Breast epithelium (tissue), 3 donors: ENCODE measurements around the gene C19orf38.

Source experiments
- POLR2A ChIP-seq: fragments of 450-650 bp; IDR thresholded peaks from one replicate; pipeline ENCODE4 v1.6.1; 2016; ENCODE audit warnings: antibody characterized with exemption, mild to moderate bottlenecking, moderate library complexity
- POLR2AphosphoS5 ChIP-seq, 3 donors: sonication (generic); formaldehyde crosslinking; IDR thresholded peaks; one replicate each; pipeline ENCODE4 v1.6.1; 2017; ENCODE audit warnings: antibody characterized with exemption in 3 of 3
- TF ChIP-seq, protein P1 (sequence below), 3 donors: fragments of 450-650 bp; IDR thresholded peaks; one replicate each; pipeline ENCODE4 v1.5.1; 2016 to 2017; ENCODE audit warnings: antibody characterized with exemption in 3 of 3, mild to moderate bottlenecking in 3 of 3, moderate library complexity in 3 of 3

DNA sequence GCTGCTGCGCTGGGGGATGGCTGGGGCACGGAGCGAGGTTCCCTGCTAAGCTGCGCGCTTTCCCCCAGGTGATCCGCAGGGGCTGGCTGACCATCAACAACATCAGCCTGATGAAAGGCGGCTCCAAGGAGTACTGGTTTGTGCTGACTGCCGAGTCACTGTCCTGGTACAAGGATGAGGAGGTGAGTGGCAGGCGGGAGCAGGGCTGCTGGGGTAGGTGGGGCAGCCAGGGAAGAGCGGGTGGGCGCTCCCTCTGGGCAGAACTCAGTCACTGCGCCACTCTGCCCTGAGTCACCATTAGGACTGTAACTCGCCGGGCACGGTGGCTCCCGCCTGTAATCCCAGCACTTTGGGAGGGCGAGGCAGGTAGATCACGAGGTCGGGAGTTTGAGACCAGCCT, 36.0 kb upstream of the C19orf38 start:
- TF ChIP-seq POLR2A (no peak), POLR2AphosphoS5 (IDR thresholded peaks at IDR 0.05) (no peak)
- TF ChIP-seq, protein P1, sequence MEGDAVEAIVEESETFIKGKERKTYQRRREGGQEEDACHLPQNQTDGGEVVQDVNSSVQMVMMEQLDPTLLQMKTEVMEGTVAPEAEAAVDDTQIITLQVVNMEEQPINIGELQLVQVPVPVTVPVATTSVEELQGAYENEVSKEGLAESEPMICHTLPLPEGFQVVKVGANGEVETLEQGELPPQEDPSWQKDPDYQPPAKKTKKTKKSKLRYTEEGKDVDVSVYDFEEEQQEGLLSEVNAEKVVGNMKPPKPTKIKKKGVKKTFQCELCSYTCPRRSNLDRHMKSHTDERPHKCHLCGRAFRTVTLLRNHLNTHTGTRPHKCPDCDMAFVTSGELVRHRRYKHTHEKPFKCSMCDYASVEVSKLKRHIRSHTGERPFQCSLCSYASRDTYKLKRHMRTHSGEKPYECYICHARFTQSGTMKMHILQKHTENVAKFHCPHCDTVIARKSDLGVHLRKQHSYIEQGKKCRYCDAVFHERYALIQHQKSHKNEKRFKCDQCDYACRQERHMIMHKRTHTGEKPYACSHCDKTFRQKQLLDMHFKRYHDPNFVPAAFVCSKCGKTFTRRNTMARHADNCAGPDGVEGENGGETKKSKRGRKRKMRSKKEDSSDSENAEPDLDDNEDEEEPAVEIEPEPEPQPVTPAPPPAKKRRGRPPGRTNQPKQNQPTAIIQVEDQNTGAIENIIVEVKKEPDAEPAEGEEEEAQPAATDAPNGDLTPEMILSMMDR (IDR thresholded peaks at IDR 0.05): no peak
